ENCODE measurements around the gene EXOC3L1.

EXOC3L1 gene

GRCh38 chr16:67142342-67142741, 47.6 kb downstream of the EXOC3L1 start:
- DNase-seq = no peak

GRCh38 chr16:67141391-67141790, 48.5 kb downstream of the EXOC3L1 start:
- DNase-seq = no peak

GRCh38 chr16:67137605-67138004, 52.3 kb downstream of the EXOC3L1 start:
- DNase-seq = no peak

Measured in activated CD4-positive, alpha-beta T cell treated with anti-CD3 and anti-CD28 coated beads, Interleukin-2, amount 50 U/mL, for 16 hours (primary cell).